Heart right ventricle (tissue), 16 donors: ENCODE measurements around the gene TPBGL. TPM values are rescaled to one million over a fixed set of nuclear protein-coding genes. Genes with fewer than 3 reads are reported as not detected.

Experiments
- ATAC-seq, 8 donors: fragments of 200-7000 bp; cut with Tn5 transposase; one replicate each; pipeline ENCODE4 v1.9.1; 2020; ENCODE audit warnings: mild to moderate bottlenecking in 8 of 8, moderate library complexity in 8 of 8, moderate number of reproducible peaks in 1 of 8
- DNase-seq, 2 donors: peaks; one replicate each; pipeline ENCODE4 v3.0.0-alpha.2; 2020
- H3K27ac ChIP-seq, 10 donors: fragments of 200-600 bp; sonication (generic) in 2 of 10; one replicate each; pipeline versions ENCODE4 v1.5.0 to v1.8.0; 2020 to 2022; ENCODE audit warnings: mild to moderate bottlenecking in 3 of 10
- H3K27me3 ChIP-seq, 7 donors: fragments of 200-600 bp; one replicate each; pipeline ENCODE4 v1.8.0; 2021 to 2022; ENCODE audit warnings: mild to moderate bottlenecking in 2 of 7
- H3K36me3 ChIP-seq, 9 donors: fragments of 200-600 bp; sonication (generic) in 1 of 9; one replicate each; pipeline versions ENCODE4 v1.5.0 to v1.8.0; 2020 to 2022; ENCODE audit warnings: mild to moderate bottlenecking in 2 of 9
- H3K4me1 ChIP-seq, 9 donors: fragments of 200-600 bp; sonication (generic) in 1 of 9; one replicate each; pipeline versions ENCODE4 v1.5.0 to v1.8.0; 2020 to 2022; ENCODE audit warnings: mild to moderate bottlenecking in 4 of 9
- H3K4me3 ChIP-seq, 10 donors: fragments of 200-600 bp; sonication (generic) in 2 of 10; one replicate each; pipeline versions ENCODE4 v1.5.0 to v1.8.0; 2020 to 2022; ENCODE audit warnings: mild to moderate bottlenecking in 7 of 10, moderate library complexity in 2 of 10
- H3K9me3 ChIP-seq, 11 donors: fragments of 200-600 bp in 10 of 11; sonication (generic) in 2 of 11; one replicate each; pipeline versions ENCODE4 v1.5.0 to v1.8.0; 2013 to 2022; ENCODE audit warnings: mild to moderate bottlenecking in 2 of 11, control low read depth in 1 of 11, moderate library complexity in 1 of 11
- CTCF ChIP-seq, 9 donors: fragments of 200-600 bp; sonication (generic) in 2 of 9; IDR thresholded peaks; one replicate each; pipeline versions ENCODE4 v1.5.0 to v1.8.0; 2021 to 2022; ENCODE audit warnings: antibody characterized with exemption in 9 of 9, mild to moderate bottlenecking in 5 of 9, moderate library complexity in 1 of 9
- WGBS, 2 donors: extraction: QIAGEN DNeasy Blood & Tissue Kit; methylation state at CpG; one replicate each; pipeline ENCODE4 v1.1.7; 2013; ENCODE audit warnings: inconsistent platforms in 1 of 2; 5-methylcytosine and 5-hydroxymethylcytosine counted together
- intact Hi-C, 10 donors: fragments of 100-400 bp; cut with DNase I; formaldehyde crosslinking; loops; one replicate each; pipeline versions ENCODE4 v1.11.1 to v1.14.2; 2022
- polyA plus RNA-seq, 2 donors: library from polyadenylated mRNA; stranded (reverse); fragments of 200-250 nt; gene quantifications; one replicate each; pipeline ENCODE4 v1.2.3, GENCODE V29; 2013
- total RNA-seq, 10 donors: library from RNA; stranded (reverse); fragmentation: NEBNext Ultra II Directional in 3 of 10; extraction: Animal tissue kit (Norgen Biotek cat#: 25700) in 3 of 10; gene quantifications; one replicate each; pipeline versions ENCODE4 v1.2.1 to v1.2.4, GENCODE V29; 2021 to 2023
- donor health status: Arrhythmogenic right ventricular cardiomyopathy.
- donor health status: ischemic (EF 13 %, LVEDD 7.1; RV severe dilation, severe dysfunction).
- donor health status: healthy with polysubstance abuse.
- donor health status: DM: no; HTN: yes; CAD: no.
- donor health status: DM: no; HTN: no; CAD: no.
- donor health status: ischemic (EF 25% LVEDD 6.9; RV normal size, moderate dysfunction).
- donor health status: ischemic (EF 25% LVEDD 5.7; RV mildly dilated, moderate dysfunction).
- donor health status: healthy.
- donor health status: DM: yes; HTN: yes; CAD: no.
- donor health status: Ischemic cardiomyopathy.
- donor health status: ischemic (EF 35%, LVEDD 5.7; RV mildly dilated, moderate dysfunction).
- donor health status: nonischemic (EF 11% LVEDD 7.7; RV severe dilation, severe dysfunction).
- donor health status: DM: yes; HTN: yes; CAD: no.
- donor health status: PGD.
- donor health status: ischemic (EF 29% LVEDD 5.4; RV normal size, mild dysfunction).
- donor health status: nonischemic (EF 23%, LVEDD 6.1; RV moderate dilation, normal function).

Gene TPBGL
- total and polyA plus RNA-seq, 12 donors = 0.07 to 0.37 (median 0.16) TPM; not detected in 5

- DNase-seq = no peak
- 93 to 94% methylated on average over 9 of the region's 9 CpGs for WGBS, 2 donors
These were observed 29.3 kb downstream of the TPBGL start for GRCh38 chr11:75269896-75270295.

DNA sequence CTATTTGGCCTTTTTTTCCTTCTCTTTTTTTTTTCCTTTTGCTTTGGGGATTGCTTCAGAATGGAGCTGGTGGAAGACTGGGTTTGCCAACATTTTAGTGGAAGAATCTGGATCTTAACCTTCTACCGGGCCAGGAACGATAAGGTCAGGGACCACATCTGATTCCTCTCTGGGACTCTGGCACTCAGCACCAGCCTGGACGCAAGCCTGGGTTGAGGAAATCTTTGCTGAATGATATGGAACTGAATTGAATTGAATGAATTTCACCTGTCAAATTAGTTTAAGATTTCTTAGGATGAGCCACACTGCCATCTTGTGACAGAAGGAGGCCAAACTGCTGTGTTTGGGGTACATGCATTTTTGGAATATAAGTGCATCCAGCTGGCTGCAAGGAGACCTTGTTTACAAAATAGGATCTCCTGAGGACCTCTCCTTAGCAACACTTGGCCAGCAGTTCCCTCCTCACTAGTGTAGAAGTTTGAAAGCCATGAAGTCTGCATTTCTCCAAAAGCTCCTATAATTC is 30.4 kb downstream of the TPBGL start:
- DNase-seq = no peak
- ATAC-seq = no peak
- no peak overlapping the region for H3K27ac ChIP-seq

More at GRCh38 chr11:75269896-75270295, 29.3 kb downstream of the TPBGL start:
- Histone ChIP-seq H3K4me3 (no peak overlapping the region), H3K27me3 (no peaks in the 10 kb centered on the region), H3K9me3 (no peaks in the 10 kb centered on the region), H3K4me1 (peaks cover 0 to 11% (median 0%) of the 10 kb centered on the region in 9 donors), H3K27ac (no peak overlapping the region), H3K36me3 (peaks cover 0 to 100% (median 6%) of the 10 kb centered on the region in 9 donors)
- intact Hi-C loops = loop anchor here in 2 of 10 donors (5.0 to 10.0 kb wide), 2 partner anchors 262 to 265 kb away; no protein-coding TSS in a partner anchor
- no peak for ATAC-seq
- no peak for TF ChIP-seq CTCF (IDR thresholded peaks at IDR 0.05)

DNA sequence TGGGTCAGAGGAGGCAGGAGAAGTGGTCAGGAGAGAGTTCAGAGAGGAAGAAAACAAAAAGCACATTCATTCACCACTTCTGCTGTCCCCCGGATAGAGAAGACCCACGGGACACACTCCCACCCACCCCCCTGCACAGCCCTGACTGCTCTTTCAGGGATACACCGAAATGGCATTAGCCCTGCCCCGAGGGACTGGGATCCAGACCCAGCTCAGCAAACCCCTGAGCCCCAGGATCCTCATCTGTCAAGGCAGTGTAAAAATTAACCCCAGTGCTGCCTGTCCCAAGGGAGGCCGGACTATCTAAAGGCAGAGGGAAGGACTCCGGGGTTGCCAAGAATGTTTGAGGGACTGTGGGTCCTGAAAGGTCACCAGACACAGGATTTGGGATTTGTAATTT is 31.2 kb downstream of the TPBGL start:
- Histone ChIP-seq H3K27me3 (no peaks in the 10 kb centered on the region), H3K27ac (no peak overlapping the region), H3K9me3 (no peaks in the 10 kb centered on the region), H3K36me3 (peaks cover 0 to 99% (median 8%) of the 10 kb centered on the region in 9 donors), H3K4me1 (peaks cover 0 to 18% (median 0%) of the 10 kb centered on the region in 9 donors), H3K4me3 (no peak overlapping the region)
- no peak for DNase-seq
- no peak for ATAC-seq
- 65 to 73% methylated on average over 6 of the region's 6 CpGs for WGBS, 2 donors
- intact Hi-C loops = loop anchor here in 2 of 10 donors (5.0 to 10.0 kb wide), 2 partner anchors 261 to 263 kb away; no protein-coding TSS in a partner anchor
- no peak for TF ChIP-seq CTCF (IDR thresholded peaks at IDR 0.05)

More for the DNA sequence above, 30.4 kb downstream of the TPBGL start:
- Histone ChIP-seq H3K4me1 (peaks cover 0 to 15% (median 0%) of the 10 kb centered on the region in 9 donors), H3K36me3 (peaks cover 0 to 99% (median 6%) of the 10 kb centered on the region in 9 donors), H3K27me3 (no peaks in the 10 kb centered on the region), H3K4me3 (no peak overlapping the region), H3K9me3 (no peaks in the 10 kb centered on the region)
- peak in 6 of 9 donors; percentile 6 to 37 (median 26) for TF ChIP-seq CTCF (IDR thresholded peaks at IDR 0.05)
- intact Hi-C loops = loop anchor here in 2 of 10 donors (5.0 to 10.0 kb wide), 2 partner anchors 261 to 264 kb away; no protein-coding TSS in a partner anchor
- 48 to 78% methylated on average over 3 of the region's 3 CpGs for WGBS, 2 donors

DNA sequence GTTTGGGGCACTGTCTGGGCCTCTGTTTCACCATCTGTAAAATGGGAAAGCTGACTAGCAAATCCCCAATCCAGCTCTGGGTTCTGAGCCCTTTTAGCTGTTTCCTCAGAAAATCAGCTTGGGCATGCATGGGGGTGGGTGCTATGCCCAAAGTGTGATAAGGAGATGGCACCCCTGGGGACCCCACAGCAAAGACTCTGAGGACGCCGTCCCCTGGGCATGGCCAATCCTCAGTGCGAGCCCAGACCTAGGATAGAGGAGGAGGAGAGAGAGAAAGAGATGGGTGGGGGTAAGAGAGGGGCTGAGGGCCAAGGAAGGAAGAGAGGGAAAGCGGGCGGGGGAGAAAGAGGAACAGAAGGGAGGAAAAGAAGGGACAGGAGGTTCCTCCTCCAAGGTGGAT is 31.8 kb downstream of the TPBGL start:
- peaks cover 5 to 99% (median 10%) of the 10 kb centered on the region in 9 donors for H3K36me3 ChIP-seq
- intact Hi-C loops = loop anchor here in 2 of 10 donors (5.0 to 10.0 kb wide), 2 partner anchors 260 to 262 kb away; no protein-coding TSS in a partner anchor
- H3K27me3 ChIP-seq = no peaks in the 10 kb centered on the region
- peaks cover 0 to 22% (median 0%) of the 10 kb centered on the region in 9 donors for H3K4me1 ChIP-seq
- TF ChIP-seq CTCF (IDR thresholded peaks at IDR 0.05) = no peak
- no peak for ATAC-seq
- no peak overlapping the region for H3K4me3 ChIP-seq
- no peak for DNase-seq
- H3K9me3 ChIP-seq = no peaks in the 10 kb centered on the region
- 92 to 94% methylated on average over 5 of the region's 5 CpGs for WGBS, 2 donors
- H3K27ac ChIP-seq = no peak overlapping the region
